ENCODE results near the gene LINC00237.

LINC00237 gene

GRCh38 chr20:21087862-21088540 lies 18.2 kb downstream of the LINC00237 start:
- Histone ChIP-seq H3K4me3 (no peak overlapping the region), H3K27ac (no peak overlapping the region)
- no peak for TF ChIP-seq CTCF (IDR thresholded peaks at IDR 0.05)
- DNase-seq (ENCODE audit: low spot score): no peak

GRCh38 chr20:21083825-21084325 lies 22.3 kb downstream of the LINC00237 start:
- no peak for TF ChIP-seq CTCF (IDR thresholded peaks at IDR 0.05)
- DNase-seq (ENCODE audit: low spot score): no peak
- no peak overlapping the region for H3K27ac ChIP-seq

GRCh38 chr20:21082584-21082983 lies 23.6 kb downstream of the LINC00237 start:
- no peak for TF ChIP-seq CTCF (IDR thresholded peaks at IDR 0.05)
- Histone ChIP-seq H3K27ac (no peak overlapping the region), H3K4me3 (no peak overlapping the region)
- peak; percentile 45 for DNase-seq (ENCODE audit: low spot score)

More at GRCh38 chr20:21083825-21084325, 22.3 kb downstream of the LINC00237 start:
- H3K4me3 ChIP-seq: no peak overlapping the region

DNA sequence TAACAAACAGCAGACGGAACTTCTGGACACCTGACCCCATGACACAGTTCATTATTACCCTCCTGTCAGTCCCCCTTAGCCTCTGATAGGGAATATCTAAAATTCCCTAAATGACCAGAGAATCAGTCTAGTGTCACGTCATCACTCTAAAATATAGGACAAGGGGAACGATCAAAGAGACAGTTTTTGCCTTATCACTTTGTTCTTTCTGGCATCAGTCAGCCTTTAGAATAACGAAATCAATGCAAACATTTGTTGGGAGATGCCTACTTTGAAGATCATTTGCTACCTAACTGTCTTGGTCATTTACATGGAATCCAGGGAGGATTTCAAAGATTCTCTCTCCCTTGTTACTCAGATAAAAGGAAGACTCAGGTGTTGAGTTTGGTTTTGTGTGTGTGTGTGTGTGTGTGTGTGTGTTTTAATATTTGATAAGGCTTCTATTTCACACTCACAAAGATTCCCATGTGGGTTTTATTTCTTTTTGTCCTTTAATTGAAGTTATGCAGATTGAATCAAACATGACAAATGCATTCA lies 28.3 kb downstream of the LINC00237 start:
- H3K27ac ChIP-seq: no peak overlapping the region
- DNase-seq (ENCODE audit: low spot score): no peak
- no peak overlapping the region for H3K4me3 ChIP-seq
- TF ChIP-seq CTCF (IDR thresholded peaks at IDR 0.05): no peak

GRCh38 chr20:21076073-21076472 lies 30.1 kb downstream of the LINC00237 start:
- TF ChIP-seq CTCF (IDR thresholded peaks at IDR 0.05): no peak
- DNase-seq (ENCODE audit: low spot score): no peak
- H3K27ac ChIP-seq: no peak overlapping the region
- H3K4me3 ChIP-seq: no peak overlapping the region

- Histone ChIP-seq H3K27ac (no peak overlapping the region), H3K4me3 (no peak overlapping the region)
- DNase-seq (ENCODE audit: low spot score): no peak
- TF ChIP-seq CTCF (IDR thresholded peaks at IDR 0.05): no peak
Measured at GRCh38 chr20:21075471-21075870, 30.7 kb downstream of the LINC00237 start.

Data from coronary artery (tissue), 2 donors.